Activated CD4-positive, alpha-beta T cell treated with anti-CD3 and anti-CD28 coated beads, Interleukin-2, amount 50 U/mL, for 48 hours (primary cell): ENCODE data around the gene THSD4.
"Not testable (repeated sequence)": the region's sequence is repeated elsewhere in the genome, so short reads cannot be mapped to it uniquely, and the experiment has no call there.

Experiments used
- DNase-seq, 2 experiments: peaks; one replicate each; pipeline ENCODE4 v3.0.0-alpha.2; 2020

THSD4 gene

GRCh38 chr15:71151081-71151480, 35.8 kb downstream of the THSD4 start:
- DNase-seq: no peak

GRCh38 chr15:71152542-71152941, 37.3 kb downstream of the THSD4 start:
- DNase-seq: no peak

- no peak for DNase-seq
Observed at GRCh38 chr15:71153823-71154524, 38.7 kb downstream of the THSD4 start.

GRCh38 chr15:71154607-71155200, 39.4 kb downstream of the THSD4 start:
- DNase-seq: no peak

GRCh38 chr15:71155534-71155933, 40.3 kb downstream of the THSD4 start:
- DNase-seq: no peak

- no peak for DNase-seq
Observed at GRCh38 chr15:71160976-71161375, 45.7 kb downstream of the THSD4 start.

GRCh38 chr15:71162309-71162708, 47.0 kb downstream of the THSD4 start:
- no peak for DNase-seq

- not testable (repeated sequence) for DNase-seq
Observed at GRCh38 chr15:71164606-71165005, 49.3 kb downstream of the THSD4 start.

- DNase-seq: no peak
Observed at GRCh38 chr15:71167445-71168165, 52.3 kb downstream of the THSD4 start.

- DNase-seq: no peak
Observed at GRCh38 chr15:71168166-71168834, 53.0 kb downstream of the THSD4 start.

- no peak for DNase-seq
Observed at GRCh38 chr15:71170163-71170562, 54.9 kb downstream of the THSD4 start.

- no peak for DNase-seq
Observed at GRCh38 chr15:71171195-71171594, 55.9 kb downstream of the THSD4 start.

GRCh38 chr15:71174360-71174759, 59.1 kb downstream of the THSD4 start:
- DNase-seq: not testable (repeated sequence)

- no peak for DNase-seq
Observed at GRCh38 chr15:71180986-71181853, 65.9 kb downstream of the THSD4 start.

- no peak for DNase-seq
Observed at GRCh38 chr15:71182522-71182921, 67.3 kb downstream of the THSD4 start.

GRCh38 chr15:71183063-71183462, 67.8 kb downstream of the THSD4 start:
- no peak for DNase-seq

GRCh38 chr15:71185706-71186105, 70.4 kb downstream of the THSD4 start:
- DNase-seq: no peak

GRCh38 chr15:71186267-71186666, 71.0 kb downstream of the THSD4 start:
- no peak for DNase-seq

- DNase-seq: no peak
Observed at GRCh38 chr15:71187078-71187477, 71.8 kb downstream of the THSD4 start.

- DNase-seq: no peak
Observed at GRCh38 chr15:71187526-71187925, 72.3 kb downstream of the THSD4 start.

GRCh38 chr15:71189718-71190117, 74.4 kb downstream of the THSD4 start:
- DNase-seq: no peak

GRCh38 chr15:71191296-71191695, 76.0 kb downstream of the THSD4 start:
- no peak for DNase-seq

GRCh38 chr15:71192816-71193215, 77.5 kb downstream of the THSD4 start:
- no peak for DNase-seq
